ENCODE measurements around the gene STPG1. TPM values are rescaled to one million over a fixed set of nuclear protein-coding genes. Genes with fewer than 3 reads are reported as not detected.

STPG1 gene
- total RNA-seq, 1 experiment from 2014 or later: 12.8 TPM

GRCh38 chr1:24329331-24329730 lies 84.3 kb downstream of the STPG1 start (continued):
- TF ChIP-seq E2F4 (CRISPR knock-in tag; IDR thresholded peaks at IDR 0.05; ENCODE audit: borderline replicate concordance, low read depth): no peak
- TF ChIP-seq MLX (CRISPR knock-in tag; IDR thresholded peaks at IDR 0.05): no peak
- TF ChIP-seq NFYB (CRISPR knock-in tag; conservative IDR thresholded peaks at IDR 0.05; ENCODE audit: low read depth): no peak
- TF ChIP-seq SP1 (CRISPR knock-in tag; conservative IDR thresholded peaks at IDR 0.05): no peak
- no peak for TF ChIP-seq ZNF121 (CRISPR knock-in tag; IDR thresholded peaks at IDR 0.05)

- DNase-seq (ENCODE audit: low spot score): no peak
- CTCF ChIA-PET: interaction anchor here (1.1 to 2.3 kb wide), 3 partner anchors 41 to 126 kb away, joined by 3 to 9 read pairs (median 3); no protein-coding TSS in a partner anchor
- H3K27ac Mint-ChIP-seq: no peak overlapping the region
- no peaks in the 10 kb centered on the region for H3K9me3 Mint-ChIP-seq
- peaks cover 20% of the 10 kb centered on the region for H3K4me1 Mint-ChIP-seq
- ATAC-seq: no peak
- H3K27me3 Mint-ChIP-seq (ENCODE audit: low read depth): peaks cover 11% of the 10 kb centered on the region
- TF ChIP-seq ATF1 (CRISPR knock-in tag; IDR thresholded peaks at IDR 0.05) (no peak), MLX (CRISPR knock-in tag; IDR thresholded peaks at IDR 0.05) (no peak), E2F4 (CRISPR knock-in tag; IDR thresholded peaks at IDR 0.05; ENCODE audit: borderline replicate concordance, low read depth) (no peak), IRF2 (CRISPR knock-in tag; IDR thresholded peaks at IDR 0.05; ENCODE audit: borderline replicate concordance, low read depth) (no peak), NR3C1 (CRISPR knock-in tag; conservative IDR thresholded peaks at IDR 0.05; ENCODE audit: low read depth) (no peak), NFATC4 (CRISPR knock-in tag; IDR thresholded peaks at IDR 0.05) (no peak), JUN (CRISPR knock-in tag; IDR thresholded peaks at IDR 0.05) (no peak), USF1 (CRISPR knock-in tag; IDR thresholded peaks at IDR 0.05) (no peak), ZNF317 (CRISPR knock-in tag; IDR thresholded peaks at IDR 0.05; ENCODE audit: borderline replicate concordance, low read depth) (no peak)
- no peak overlapping the region for H3K4me3 Mint-ChIP-seq
- POLR2A ChIA-PET: interaction anchor here (1.6 kb wide), 1 partner anchor 9 kb away, joined by 4 read pairs; the partner anchor contains the start of gene GRHL3
- no peaks in the 10 kb centered on the region for H3K36me3 Mint-ChIP-seq
Observed at GRCh38 chr1:24327891-24328290, 85.7 kb downstream of the STPG1 start.

GRCh38 chr1:24327486-24327885 lies 86.1 kb downstream of the STPG1 start:
- Mint-ChIP-seq H3K27ac (no peak overlapping the region), H3K27me3 (ENCODE audit: low read depth) (peaks cover 16% of the 10 kb centered on the region), H3K4me1 (peaks cover 24% of the 10 kb centered on the region), H3K9me3 (no peaks in the 10 kb centered on the region), H3K36me3 (no peaks in the 10 kb centered on the region), H3K4me3 (no peak overlapping the region)
- ChIA-PET POLR2A (interaction anchor here (1.6 kb wide), 1 partner anchor 9 kb away, joined by 4 read pairs; the partner anchor contains the start of gene GRHL3), CTCF (no interaction called here)
- ATAC-seq: no peak
- no peak for DNase-seq (ENCODE audit: low spot score)
- no peak for TF ChIP-seq OVOL2 (CRISPR knock-in tag; IDR thresholded peaks at IDR 0.05; ENCODE audit: borderline replicate concordance)
- TF ChIP-seq ZNF532 (CRISPR knock-in tag; IDR thresholded peaks at IDR 0.05; ENCODE audit: borderline replicate concordance): no peak
- no peak for TF ChIP-seq NFE2L1 (CRISPR knock-in tag; IDR thresholded peaks at IDR 0.05)
- TF ChIP-seq IRF1 (CRISPR knock-in tag; IDR thresholded peaks at IDR 0.05): no peak
- TF ChIP-seq CREM (CRISPR knock-in tag; IDR thresholded peaks at IDR 0.05): no peak
- TF ChIP-seq NFATC4 (CRISPR knock-in tag; IDR thresholded peaks at IDR 0.05): no peak
- TF ChIP-seq ZNF396 (CRISPR knock-in tag; IDR thresholded peaks at IDR 0.05; ENCODE audit: borderline replicate concordance): no peak
- no peak for TF ChIP-seq AFF4 (CRISPR knock-in tag; IDR thresholded peaks at IDR 0.05; ENCODE audit: borderline replicate concordance)
- TF ChIP-seq ESRRA (CRISPR knock-in tag; IDR thresholded peaks at IDR 0.05; ENCODE audit: borderline replicate concordance): no peak

Measured in WTC11 (cell line).